Measurements from ENCODE around the gene KRT39.
"Not testable (repeated sequence)": the region's sequence is repeated elsewhere in the genome, so short reads cannot be mapped to it uniquely, and the experiment has no call there.

Gene KRT39

DNA sequence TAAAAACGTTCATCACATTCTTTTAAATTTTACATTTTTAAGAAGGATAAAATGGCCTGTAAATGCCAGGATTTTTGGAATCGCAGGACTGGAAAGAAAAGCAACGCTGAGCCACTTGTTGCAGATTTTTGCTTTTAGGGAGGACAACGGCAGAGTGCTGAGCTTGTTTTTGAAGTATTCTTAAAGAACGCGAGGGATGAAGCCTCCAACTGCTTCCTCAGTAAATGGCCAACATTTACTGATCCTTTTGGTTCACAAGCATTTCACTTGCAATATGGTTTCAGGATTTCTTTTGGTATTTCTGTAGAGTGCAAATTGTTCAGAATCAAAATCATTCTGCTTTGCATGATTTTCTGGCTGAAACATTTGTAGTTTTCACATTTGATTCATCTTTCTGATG lies 26.5 kb downstream of the KRT39 start:
- DNase-seq (ENCODE audit: low read depth, low spot score) = no peak

DNA sequence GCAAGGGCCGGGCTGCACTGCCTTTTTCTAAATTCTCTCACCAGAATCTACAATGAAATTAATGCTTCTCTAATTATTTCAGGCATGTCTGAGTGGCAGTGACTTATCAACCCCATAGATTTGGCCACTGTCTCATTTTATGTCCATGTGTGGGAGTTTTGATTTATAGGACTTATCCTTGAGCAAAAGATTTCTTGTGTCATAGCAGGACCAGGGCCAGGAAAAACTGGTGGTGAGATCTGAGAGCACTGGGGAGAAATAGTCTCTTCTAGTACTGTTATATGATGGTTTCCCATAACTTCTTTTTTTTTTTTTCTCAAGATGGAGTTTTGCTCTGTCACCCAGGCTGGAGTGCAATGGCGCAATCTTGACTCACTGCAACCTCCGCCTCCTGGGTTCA lies 27.8 kb downstream of the KRT39 start:
- no peak for DNase-seq (ENCODE audit: low read depth, low spot score)

DNA sequence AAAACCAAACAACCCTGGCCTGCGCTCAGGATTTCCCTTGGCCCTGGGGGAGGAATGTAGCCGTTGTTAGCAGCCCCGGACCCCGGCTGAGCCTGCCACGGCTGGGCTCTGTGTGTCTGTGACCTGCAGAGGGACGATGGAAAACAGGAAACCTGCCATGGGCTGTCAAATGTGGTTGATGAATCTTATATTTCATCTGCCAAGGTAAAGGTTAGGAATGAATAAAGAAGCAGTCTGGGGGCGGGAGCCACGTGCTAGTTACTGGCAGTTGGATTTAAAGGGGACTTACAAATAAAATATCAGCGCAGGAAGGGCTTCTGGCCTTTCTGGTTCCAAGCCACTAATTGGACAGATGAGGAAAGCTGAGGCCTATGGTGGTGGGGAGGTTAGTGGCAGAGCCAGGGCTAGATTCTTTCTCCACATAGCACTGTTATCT lies 29.3 kb downstream of the KRT39 start, which contains the start of gene KRT23:
Gene KRT23 (minus strand): TSS at position 263 of the 436 bp plus-strand sequence. CDS start 1,043 bp downstream, outside the sequence.
- peak; percentile 77 for DNase-seq (ENCODE audit: low read depth, low spot score)

DNA sequence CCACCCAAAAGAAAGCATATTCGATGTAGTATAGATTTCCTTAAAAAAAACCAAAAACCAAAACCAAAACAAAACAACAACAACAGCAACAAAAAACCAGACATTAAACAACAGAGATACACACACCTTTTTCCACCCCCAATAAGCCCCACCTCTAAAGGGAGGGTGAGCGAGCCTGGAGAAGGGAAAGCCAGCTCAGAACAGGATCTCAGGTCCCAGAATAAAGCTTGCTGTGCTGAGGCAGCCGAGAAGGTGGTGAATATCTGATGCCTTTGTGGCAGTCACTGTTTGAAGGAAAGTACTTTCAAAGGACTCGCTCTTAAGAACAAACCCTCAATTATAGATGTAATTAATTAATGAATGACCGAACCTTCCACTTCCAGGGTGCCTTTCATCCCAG lies 29.8 kb downstream of the KRT39 start:
- DNase-seq (ENCODE audit: low read depth, low spot score) = no peak

DNA sequence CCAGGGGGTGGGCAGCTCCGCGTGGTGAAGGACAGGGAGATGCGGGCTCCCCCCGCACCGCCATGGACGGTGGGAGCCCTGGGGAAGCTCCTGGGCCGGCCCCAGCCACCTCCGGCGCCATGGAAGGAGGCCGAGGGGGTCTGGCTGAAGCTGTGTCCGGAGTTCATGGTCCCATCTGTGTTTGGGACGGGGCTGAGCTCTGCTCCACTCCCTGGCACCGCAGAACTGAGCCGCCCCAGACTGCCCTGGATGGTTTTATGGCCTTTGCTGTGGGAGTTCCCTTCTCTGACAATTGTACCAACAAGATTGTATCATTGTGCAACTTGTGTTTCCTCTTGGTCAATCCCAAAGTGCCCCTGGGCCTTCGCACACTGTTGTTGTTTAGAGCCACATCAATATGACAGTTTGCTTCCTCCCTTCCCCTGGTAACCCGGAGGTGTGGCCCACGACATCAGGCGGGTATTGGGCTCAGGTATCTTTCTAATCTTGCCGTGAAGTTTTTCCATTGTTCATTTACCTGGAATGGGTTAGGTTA lies 30.2 kb downstream of the KRT39 start:
- no peak for DNase-seq (ENCODE audit: low read depth, low spot score)

DNA sequence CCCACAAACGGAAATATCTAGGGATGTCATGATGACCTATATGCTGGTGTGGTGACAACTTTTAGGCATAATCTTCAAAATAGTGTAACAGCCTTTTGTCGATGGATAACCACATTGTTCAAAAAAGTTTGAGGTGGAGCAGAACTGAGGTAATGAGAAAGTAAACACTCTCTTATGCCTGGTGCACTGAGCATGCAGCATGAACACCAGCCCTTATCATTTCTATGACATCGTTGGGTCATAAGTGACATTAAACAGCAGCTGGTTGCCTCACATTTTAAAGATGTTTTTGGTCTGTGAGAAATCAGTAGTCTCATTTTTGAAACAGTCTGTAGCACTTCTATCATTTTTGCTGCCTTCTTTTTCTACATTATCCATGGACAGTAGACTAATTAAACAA lies 31.1 kb downstream of the KRT39 start:
- DNase-seq (ENCODE audit: low read depth, low spot score) = no peak

DNA sequence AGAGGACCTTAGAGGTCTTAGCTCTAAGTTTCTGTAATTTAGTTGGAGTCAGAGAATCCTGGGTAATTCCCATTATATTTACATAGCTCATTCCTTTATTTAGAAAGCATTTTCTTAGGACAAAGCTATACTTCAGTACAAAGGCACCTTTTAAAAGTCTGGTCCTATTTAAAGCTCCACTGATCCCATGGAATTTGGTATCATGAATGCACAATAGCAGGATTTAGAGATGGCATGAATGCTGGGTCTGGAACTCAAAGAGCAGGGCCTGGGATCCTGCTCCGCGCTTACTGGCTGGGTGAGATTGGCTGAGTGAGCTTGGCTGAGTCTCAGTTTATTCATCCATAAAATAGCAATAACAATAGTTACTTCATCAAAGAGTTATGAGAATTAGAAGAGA lies 34.1 kb downstream of the KRT39 start:
- peak; percentile 87 for DNase-seq (ENCODE audit: low read depth, low spot score)

- DNase-seq (ENCODE audit: low read depth, low spot score) = no peak
Measured at GRCh38 chr17:40931311-40931710, 35.4 kb downstream of the KRT39 start.

DNA sequence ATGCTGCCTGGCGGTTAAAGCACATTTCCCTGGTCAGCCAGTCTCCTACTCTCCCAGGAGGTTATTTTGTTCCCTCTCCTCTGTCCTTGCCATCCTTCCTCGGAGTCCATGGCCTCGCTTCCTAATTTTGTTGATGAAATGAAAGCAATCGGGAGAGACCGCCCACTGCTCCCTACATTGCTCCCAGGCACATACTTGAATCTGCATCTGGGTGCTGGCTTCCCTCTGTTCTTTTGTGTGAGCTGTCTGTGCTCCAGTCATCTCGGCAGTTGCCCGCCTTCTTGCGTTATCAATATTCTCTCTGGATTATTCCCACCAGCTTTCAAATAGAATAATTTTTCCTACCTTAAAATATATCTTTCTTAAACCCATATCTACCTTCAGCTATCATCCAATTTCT lies 40.4 kb downstream of the KRT39 start:
- no peak for DNase-seq (ENCODE audit: low read depth, low spot score)

DNA sequence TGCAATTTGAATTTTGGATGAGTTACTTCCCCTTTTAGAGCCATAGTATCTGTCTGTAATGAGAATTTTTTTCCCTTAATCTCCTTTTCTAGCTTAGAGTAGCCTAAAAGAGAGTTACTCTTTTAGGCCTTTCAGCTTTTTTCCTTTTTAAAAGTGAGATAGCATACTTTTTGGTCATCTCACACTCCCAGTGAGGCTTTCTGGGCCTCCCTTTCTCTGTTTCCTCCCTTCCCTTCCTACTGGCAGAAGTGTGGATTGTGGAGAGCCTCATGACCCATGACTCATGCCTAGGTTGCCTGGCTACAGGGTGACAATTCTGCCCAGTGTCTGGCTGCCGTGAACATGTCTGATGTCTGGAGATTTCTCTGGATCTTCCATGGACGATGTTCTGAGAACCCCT lies 44.5 kb downstream of the KRT39 start:
- peak; percentile 83 for DNase-seq (ENCODE audit: low read depth, low spot score)

- no peak for DNase-seq (ENCODE audit: low read depth, low spot score)
Measured at GRCh38 chr17:40921026-40921425, 45.7 kb downstream of the KRT39 start.

- DNase-seq (ENCODE audit: low read depth, low spot score) = not testable (repeated sequence)
Measured at GRCh38 chr17:40917116-40917515, 49.6 kb downstream of the KRT39 start.

- no peak for DNase-seq (ENCODE audit: low read depth, low spot score)
Measured at GRCh38 chr17:40916366-40916765, 50.4 kb downstream of the KRT39 start.

GRCh38 chr17:40915721-40916256 lies 51.0 kb downstream of the KRT39 start:
- DNase-seq (ENCODE audit: low read depth, low spot score) = peak; percentile 68

GRCh38 chr17:40915199-40915661 lies 51.5 kb downstream of the KRT39 start:
- DNase-seq (ENCODE audit: low read depth, low spot score) = peak; percentile 86

DNA sequence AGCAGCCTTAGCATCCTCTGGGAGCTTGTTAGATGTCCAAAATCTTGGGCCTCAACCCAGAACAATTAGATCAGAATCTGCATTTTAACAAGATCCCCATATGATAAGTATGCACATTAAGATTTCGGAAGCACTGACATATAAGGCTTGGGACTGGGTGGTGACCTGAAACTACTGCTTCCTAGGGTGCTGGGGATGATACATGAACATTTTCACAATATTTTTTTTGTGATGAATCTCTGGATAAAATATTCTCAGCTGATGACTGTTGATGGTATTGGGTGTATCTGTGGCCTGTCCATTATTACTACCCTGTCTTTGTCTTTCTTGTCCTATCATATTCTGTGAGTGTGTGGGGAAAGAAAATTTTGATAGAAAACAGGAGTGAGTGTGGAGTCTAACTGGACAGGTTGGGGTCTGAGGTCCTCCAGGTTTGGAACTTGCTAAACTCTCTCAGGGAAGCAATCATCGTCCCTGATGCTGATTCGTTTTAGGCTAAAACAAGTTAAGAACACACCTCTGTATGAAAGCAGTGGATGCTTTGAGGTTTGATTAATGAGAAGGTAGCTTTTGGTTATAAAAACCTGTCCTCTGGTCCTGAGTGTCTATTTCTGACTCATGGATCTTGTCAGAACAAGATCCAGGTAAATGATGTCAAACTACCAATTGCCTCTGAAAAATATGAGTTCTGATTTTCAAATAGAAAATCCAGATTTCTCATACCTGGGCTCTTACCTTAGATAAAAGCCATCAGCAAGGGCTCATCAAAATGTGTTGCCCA lies 52.5 kb downstream of the KRT39 start:
- no peak for DNase-seq (ENCODE audit: low read depth, low spot score)

DNA sequence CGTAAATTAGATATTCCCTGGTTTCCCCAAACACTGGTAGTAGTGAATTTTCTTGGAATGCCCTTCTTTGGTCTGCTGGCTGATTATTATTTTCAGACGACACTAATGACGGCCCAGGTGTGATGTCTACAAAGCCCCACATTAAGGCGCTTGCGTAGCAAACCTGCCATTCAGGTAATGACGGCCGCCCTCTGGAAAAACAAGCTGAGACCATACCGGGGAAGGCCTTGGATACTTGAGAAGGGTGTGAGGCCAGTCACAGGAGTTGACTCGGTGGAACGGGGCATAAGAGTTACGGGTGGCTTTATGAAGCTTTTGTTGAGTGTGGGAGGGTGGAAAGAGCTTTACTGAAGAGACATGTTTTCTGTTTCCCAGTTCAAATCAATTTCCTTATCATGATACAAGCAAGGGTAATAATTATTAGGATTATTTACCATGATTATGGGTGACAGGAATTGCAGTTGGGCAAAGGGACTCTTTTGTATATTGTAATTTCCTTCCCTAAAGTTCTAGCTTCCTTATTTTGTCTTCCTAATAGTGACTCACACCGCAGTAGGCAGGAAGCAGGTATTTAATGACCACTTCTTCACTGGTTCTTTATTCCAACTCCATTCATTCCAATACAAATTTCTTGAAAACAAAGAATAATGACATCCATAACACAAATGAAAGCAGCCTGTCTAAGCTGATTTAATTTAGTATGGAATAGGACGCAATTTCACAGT lies 54.1 kb downstream of the KRT39 start:
- no peak for DNase-seq (ENCODE audit: low read depth, low spot score)

- peak; percentile 55 for DNase-seq (ENCODE audit: low read depth, low spot score)
Measured at GRCh38 chr17:40910441-40910841, 56.3 kb downstream of the KRT39 start.

DNA sequence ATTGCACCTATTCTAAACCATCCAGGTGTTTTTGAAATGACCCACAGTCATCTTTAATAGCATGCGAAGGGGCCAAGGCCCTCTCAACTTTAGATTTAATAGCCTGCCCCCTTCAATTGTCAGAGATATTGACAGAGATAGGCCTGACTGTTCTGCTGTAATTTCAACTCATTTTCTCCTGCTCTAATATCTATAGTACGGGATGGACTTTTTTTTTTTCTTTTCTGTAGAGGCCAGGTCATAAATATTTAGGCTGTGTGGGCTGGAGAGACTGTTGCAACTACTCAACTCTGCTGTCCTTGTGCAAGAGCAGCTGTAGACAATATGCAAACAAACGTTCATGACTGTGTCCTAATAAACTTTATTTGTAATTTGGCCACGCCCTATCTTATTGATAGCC lies 57.0 kb downstream of the KRT39 start:
- DNase-seq (ENCODE audit: low read depth, low spot score) = peak; percentile 32

- peak; percentile 94 for DNase-seq (ENCODE audit: low read depth, low spot score)
Measured at GRCh38 chr17:40909351-40909750, 57.4 kb downstream of the KRT39 start.

All from astrocyte of the hippocampus (primary cell).